Spleen (tissue), 11 donors: ENCODE results near the gene FSTL3. TPM values are rescaled to one million over a fixed set of nuclear protein-coding genes. Genes with fewer than 3 reads are reported as not detected.

Experiments used
- DNase-seq: peaks from one replicate; pipeline ENCODE4 v3.0.0-alpha.2; 2020
- H3K27ac ChIP-seq, 8 donors: fragments of 200-600 bp; sonication (generic) in 7 of 8; 1 replicate in 4 of 8; 2 replicates in 4 of 8; pipeline versions ENCODE4 v1.5.0 to v1.8.0; 2016 to 2021; ENCODE audit warnings: inconsistent platforms in 4 of 8, mild to moderate bottlenecking in 4 of 8, moderate library complexity in 1 of 8
- H3K27me3 ChIP-seq, 7 donors: fragments of 200-600 bp; sonication (generic) in 6 of 7; replicated peaks in 1 of 7; 1 replicate in 4 of 7; 2 replicates in 3 of 7; pipeline versions ENCODE4 v1.5.0 to v1.8.0; 2016 to 2021; ENCODE audit warnings: inconsistent platforms in 3 of 7, mild to moderate bottlenecking in 1 of 7
- H3K36me3 ChIP-seq, 6 donors: fragments of 200-600 bp; sonication (generic) in 5 of 6; 1 replicate in 4 of 6; 2 replicates in 2 of 6; pipeline versions ENCODE4 v1.5.0 to v1.8.0; 2016 to 2021; ENCODE audit warnings: inconsistent platforms in 2 of 6
- H3K4me1 ChIP-seq, 6 donors: fragments of 200-600 bp; sonication (generic) in 5 of 6; 1 replicate in 3 of 6; 2 replicates in 3 of 6; pipeline versions ENCODE4 v1.5.0 to v1.8.0; 2016 to 2021; ENCODE audit warnings: inconsistent platforms in 3 of 6
- H3K4me3 ChIP-seq, 8 donors: fragments of 200-600 bp; sonication (generic) in 7 of 8; 1 replicate in 4 of 8; 2 replicates in 4 of 8; pipeline versions ENCODE4 v1.5.0 to v1.8.0; 2016 to 2021; ENCODE audit warnings: inconsistent platforms in 4 of 8, mild to moderate bottlenecking in 4 of 8, moderate library complexity in 2 of 8
- H3K9me3 ChIP-seq, 8 donors: fragments of 200-600 bp; sonication (generic) in 7 of 8; 1 replicate in 4 of 8; 2 replicates in 4 of 8; pipeline versions ENCODE4 v1.5.0 to v1.8.0; 2016 to 2021; ENCODE audit warnings: inconsistent platforms in 4 of 8
- POLR2A ChIP-seq, 3 donors: fragments of 450-650 bp; IDR thresholded peaks; one replicate each; pipeline ENCODE4 v1.5.1; 2017; ENCODE audit warnings: antibody characterized with exemption in 3 of 3, mild to moderate bottlenecking in 1 of 3
- POLR2AphosphoS5 ChIP-seq, 3 donors: sonication (generic); formaldehyde crosslinking; IDR thresholded peaks; one replicate each; pipeline ENCODE4 v1.5.1; 2017; ENCODE audit warnings: antibody characterized with exemption in 3 of 3
- WGBS, 5 donors: extraction: QIAGEN DNeasy Blood & Tissue Kit in 3 of 5; methylation state at CpG; one replicate each; pipeline versions ENCODE4 v1.1.5 to v1.1.7; 2013 to 2018; 5-methylcytosine and 5-hydroxymethylcytosine counted together
- intact Hi-C: fragments of 100-400 bp; cut with DNase I; formaldehyde crosslinking; loops from one replicate; pipeline ENCODE4 v1.15.0; 2023; ENCODE audit warnings: low total_unique reads
- polyA plus RNA-seq, 3 donors: library from polyadenylated mRNA; stranded (reverse); fragments of 200-250 nt; gene quantifications; one replicate each; pipeline ENCODE4 v1.2.1, GENCODE V29; 2013
- total RNA-seq, 7 donors: library from RNA; depleted of rRNA in 3 of 7; stranded (reverse); fragments of >200 nt in 3 of 7; fragmentation: NEBNext Ultra II Directional in 4 of 7; extraction: Animal tissue kit (Norgen Biotek cat#: 25700) in 4 of 7; gene quantifications; one replicate each; pipeline versions ENCODE4 v1.1.0 to v1.2.1, GENCODE V29; 2016 to 2021
- TF ChIP-seq, protein P1 (sequence below), 11 experiments: fragments of 200-600 bp in 7 of 11; fragments of 450-650 bp in 4 of 11; sonication (generic) in 4 of 11; IDR thresholded peaks in 8 of 11; conservative IDR thresholded peaks in 3 of 11; 1 replicate in 7 of 11; 2 replicates in 4 of 11; pipeline versions ENCODE4 v1.4.0 to v1.8.0; 2016 to 2021; ENCODE audit warnings: antibody characterized with exemption in 11 of 11, inconsistent platforms in 4 of 11, mild to moderate bottlenecking in 1 of 11
- donor health status: healthy with polysubstance abuse.
- donor health status: DM: no; HTN: no; CAD: no; lungs with moderate emphysema.
- donor health status: DM: no; HTN: no; CAD: no.
- donor health status: Bipolar disorder and iron deficiency.
- donor health status: healthy.
- donor health status: DM: no; HTN: no; CAD: no.
- donor health status: DM: yes; HTN: yes; CAD: no.

The FSTL3 gene
- total and polyA plus RNA-seq, 10 donors, result 5.6 to 43.4 (median 15.3) TPM

DNA sequence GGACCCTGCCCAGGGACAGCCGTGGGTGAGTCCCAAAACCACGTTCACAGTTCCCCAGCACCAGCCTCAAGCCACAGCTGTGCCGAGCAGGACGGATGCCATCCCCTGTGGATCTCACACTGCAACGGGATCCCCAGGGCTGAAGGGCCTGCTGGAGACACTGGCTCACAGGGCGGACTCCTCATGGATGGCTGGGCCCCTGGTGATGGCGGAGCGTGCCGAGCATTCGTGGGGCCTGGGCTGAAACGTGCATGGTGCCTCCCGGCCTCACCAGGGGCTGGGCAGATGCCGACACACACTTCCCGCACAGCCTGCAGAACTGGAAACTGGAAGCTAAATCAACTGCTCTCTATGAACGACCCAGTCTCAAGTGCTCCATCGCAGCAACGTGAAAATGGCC lies 22.8 kb upstream of the FSTL3 start:
- Histone ChIP-seq H3K27me3 (no peaks in the 10 kb centered on the region), H3K27ac (no peak overlapping the region), H3K36me3 (peaks cover 0 to 100% (median 67%) of the 10 kb centered on the region in 6 donors), H3K4me1 (peaks cover 19 to 69% (median 49%) of the 10 kb centered on the region in 6 donors), H3K9me3 (no peaks in the 10 kb centered on the region), H3K4me3 (no peak overlapping the region)
- DNase-seq, result no peak
- WGBS, 5 donors, result 84 to 91% (median 87%) methylated on average over 6 to 17 of the region's 17 CpGs
- TF ChIP-seq POLR2A (IDR thresholded peaks at IDR 0.05) (no peak), POLR2AphosphoS5 (IDR thresholded peaks at IDR 0.05) (peak in 1 of 3 donors; percentile 16)
- TF ChIP-seq, protein P1, sequence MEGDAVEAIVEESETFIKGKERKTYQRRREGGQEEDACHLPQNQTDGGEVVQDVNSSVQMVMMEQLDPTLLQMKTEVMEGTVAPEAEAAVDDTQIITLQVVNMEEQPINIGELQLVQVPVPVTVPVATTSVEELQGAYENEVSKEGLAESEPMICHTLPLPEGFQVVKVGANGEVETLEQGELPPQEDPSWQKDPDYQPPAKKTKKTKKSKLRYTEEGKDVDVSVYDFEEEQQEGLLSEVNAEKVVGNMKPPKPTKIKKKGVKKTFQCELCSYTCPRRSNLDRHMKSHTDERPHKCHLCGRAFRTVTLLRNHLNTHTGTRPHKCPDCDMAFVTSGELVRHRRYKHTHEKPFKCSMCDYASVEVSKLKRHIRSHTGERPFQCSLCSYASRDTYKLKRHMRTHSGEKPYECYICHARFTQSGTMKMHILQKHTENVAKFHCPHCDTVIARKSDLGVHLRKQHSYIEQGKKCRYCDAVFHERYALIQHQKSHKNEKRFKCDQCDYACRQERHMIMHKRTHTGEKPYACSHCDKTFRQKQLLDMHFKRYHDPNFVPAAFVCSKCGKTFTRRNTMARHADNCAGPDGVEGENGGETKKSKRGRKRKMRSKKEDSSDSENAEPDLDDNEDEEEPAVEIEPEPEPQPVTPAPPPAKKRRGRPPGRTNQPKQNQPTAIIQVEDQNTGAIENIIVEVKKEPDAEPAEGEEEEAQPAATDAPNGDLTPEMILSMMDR (IDR thresholded peaks at IDR 0.05 in 8 of 11, conservative IDR thresholded peaks at IDR 0.05 in 3 of 11), result no peak
- intact Hi-C loops, result no loop called here

DNA sequence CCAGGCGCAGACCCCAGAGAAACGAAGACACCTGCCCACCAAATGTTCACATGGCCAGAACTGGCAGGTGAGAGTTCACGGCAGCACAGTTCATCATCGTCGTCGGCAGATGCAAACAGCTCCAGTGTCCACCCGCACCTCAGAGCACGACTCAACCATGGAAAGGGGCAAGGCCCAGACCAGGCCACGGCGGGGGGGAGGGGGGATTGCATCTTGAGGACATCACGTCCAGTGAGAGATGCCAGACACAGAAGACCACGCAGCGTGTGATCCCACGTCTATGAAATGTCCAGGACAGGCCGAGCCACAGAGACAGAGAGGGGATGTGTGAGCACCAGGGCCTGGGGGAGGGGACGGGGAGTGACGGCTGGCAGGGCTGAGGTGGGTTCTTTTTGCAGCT lies 20.5 kb upstream of the FSTL3 start:
- peaks cover 0 to 88% (median 50%) of the 10 kb centered on the region in 6 donors for H3K36me3 ChIP-seq
- no peaks in the 10 kb centered on the region for H3K9me3 ChIP-seq
- peak; percentile 54 for DNase-seq
- peak overlapping the region in 1 of 8 donors; percentile 99 for H3K27ac ChIP-seq
- TF ChIP-seq POLR2A (IDR thresholded peaks at IDR 0.05) (no peak), POLR2AphosphoS5 (IDR thresholded peaks at IDR 0.05) (no peak)
- TF ChIP-seq, protein P1 (IDR thresholded peaks at IDR 0.05 in 8 of 11, conservative IDR thresholded peaks at IDR 0.05 in 3 of 11), result no peak
- H3K4me1 ChIP-seq, result peaks cover 42 to 92% (median 72%) of the 10 kb centered on the region in 6 donors
- H3K27me3 ChIP-seq, result no peaks in the 10 kb centered on the region
- WGBS, 5 donors, result 81 to 90% (median 83%) methylated on average over 12 to 17 of the region's 17 CpGs
- no peak overlapping the region for H3K4me3 ChIP-seq
- intact Hi-C loops, result no loop called here

DNA sequence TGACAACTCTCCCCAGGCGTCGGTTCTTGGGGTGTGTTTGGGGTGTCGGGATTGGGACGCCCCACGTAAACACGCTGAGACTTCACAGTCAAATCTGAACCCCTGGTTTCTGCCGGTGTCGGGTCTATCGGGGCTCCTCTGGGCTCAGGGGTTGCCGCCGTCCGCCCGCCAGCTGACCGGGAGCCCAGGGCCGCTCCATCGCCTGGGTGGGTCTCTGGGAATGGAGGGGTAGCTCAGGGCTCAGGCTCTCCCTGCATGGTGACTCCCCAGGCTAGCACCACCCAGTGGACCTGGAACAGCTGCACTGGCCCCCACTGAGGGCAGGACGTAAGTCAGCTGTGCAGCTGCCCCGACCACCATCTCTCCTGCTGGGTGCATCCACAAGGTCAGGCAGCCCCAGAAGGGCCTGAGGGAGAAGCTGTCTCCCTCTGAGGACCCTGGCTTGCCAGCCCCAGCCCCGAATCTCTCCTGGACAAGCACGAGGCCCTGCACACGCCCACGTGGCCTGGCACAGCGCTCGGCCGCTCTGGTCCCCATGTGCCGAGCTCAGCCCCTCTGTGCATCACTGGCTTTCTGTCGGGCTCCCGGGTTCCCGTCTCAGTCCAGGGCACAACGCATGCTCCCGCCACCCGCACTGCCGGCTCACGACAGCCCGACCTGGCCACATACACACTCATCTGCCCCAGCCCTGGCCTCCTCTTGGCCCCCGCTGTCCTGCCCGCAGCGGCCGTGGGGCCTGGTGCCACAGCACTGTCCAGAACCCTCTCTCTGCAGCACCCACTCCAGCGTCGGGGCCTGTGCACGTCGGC lies 19.2 kb upstream of the FSTL3 start:
- 75 to 89% (median 84%) methylated on average over 33 to 43 of the region's 43 CpGs for WGBS, 5 donors

More for the DNA sequence above, 19.2 kb upstream of the FSTL3 start:
- intact Hi-C loops, result no loop called here
- H3K4me1 ChIP-seq, result peaks cover 46 to 100% (median 80%) of the 10 kb centered on the region in 6 donors
- peak overlapping the region in 5 of 8 donors; percentile 7 to 99 (median 98) for H3K27ac ChIP-seq
- peak overlapping the region in 1 of 8 donors; percentile 1 for H3K4me3 ChIP-seq
- TF ChIP-seq, protein P1 (IDR thresholded peaks at IDR 0.05 in 8 of 11, conservative IDR thresholded peaks at IDR 0.05 in 3 of 11), result no peak
- TF ChIP-seq POLR2A (IDR thresholded peaks at IDR 0.05) (no peak), POLR2AphosphoS5 (IDR thresholded peaks at IDR 0.05) (peak in 2 of 3 donors; percentile 20 to 55)
- no peaks in the 10 kb centered on the region for H3K9me3 ChIP-seq
- H3K36me3 ChIP-seq, result peaks cover 0 to 75% (median 38%) of the 10 kb centered on the region in 6 donors
- DNase-seq, result peak; percentile 74
- H3K27me3 ChIP-seq, result no peaks in the 10 kb centered on the region
